Raji (cell line): ENCODE data around the gene TNS2.

Experiments used
- POLR2A ChIP-seq: IDR thresholded peaks from 2 replicates; pipeline ENCODE4 v1.6.1; 2011; ENCODE audit warnings: low read depth, low read length, control low read depth; ENCODE audit not compliant: insufficient read depth

TNS2 gene

GRCh38 chr12:53060064-53060720 is 10.3 kb downstream of the TNS2 start:
- no peak for TF ChIP-seq POLR2A

- no peak for TF ChIP-seq POLR2A
Observed at GRCh38 chr12:53060721-53061276, 10.9 kb downstream of the TNS2 start.

GRCh38 chr12:53061404-53062010 is 11.6 kb downstream of the TNS2 start:
- no peak for TF ChIP-seq POLR2A

- no peak for TF ChIP-seq POLR2A
Observed at GRCh38 chr12:53062011-53062961, 12.4 kb downstream of the TNS2 start.

GRCh38 chr12:53062977-53063707 is 13.3 kb downstream of the TNS2 start:
- TF ChIP-seq POLR2A = no peak

- TF ChIP-seq POLR2A = no peak
Observed at GRCh38 chr12:53063708-53064612, 14.1 kb downstream of the TNS2 start.

GRCh38 chr12:53064613-53065436 is 15.0 kb downstream of the TNS2 start:
- TF ChIP-seq POLR2A = no peak

GRCh38 chr12:53065470-53065869 is 15.6 kb downstream of the TNS2 start:
- TF ChIP-seq POLR2A = no peak

- no peak for TF ChIP-seq POLR2A
Observed at GRCh38 chr12:53065975-53066931, 16.4 kb downstream of the TNS2 start.

- TF ChIP-seq POLR2A = no peak
Observed at GRCh38 chr12:53067074-53067992, 17.5 kb downstream of the TNS2 start.

GRCh38 chr12:53067993-53068770 is 18.3 kb downstream of the TNS2 start:
- TF ChIP-seq POLR2A = no peak
